Activated CD8-positive, alpha-beta T cell treated with anti-CD3 and anti-CD28 coated beads for 36 hours (primary cell): ENCODE results near the gene RPH3AL. TPM values are rescaled to one million over a fixed set of nuclear protein-coding genes. Genes with fewer than 3 reads are reported as not detected.

Experiments used
- ATAC-seq: fragments of 200-7000 bp; cut with Tn5 transposase; one replicate; pipeline ENCODE4 v1.10.0; 2021; ENCODE audit warnings: mild to moderate bottlenecking, moderate library complexity
- CTCF ChIA-PET: fragments of 350-600 bp; sonication (Branson Sonifier 250); formaldehyde crosslinking; loops from one replicate; lab custom pipeline; 2021; ENCODE audit warnings: antibody characterized with exemption; lab: Charles Lee
- POLR2A ChIA-PET: fragments of 350-600 bp; sonication (Branson Sonifier 250); formaldehyde crosslinking; loops from one replicate; lab custom pipeline; 2021; ENCODE audit warnings: antibody characterized with exemption; lab: Charles Lee
- DNase-seq: peaks from one replicate; pipeline ENCODE4 v3.0.0-alpha.2; 2020
- H3K27ac Mint-ChIP-seq: one replicate; pipeline ENCODE4 v1.8.0; 2021; ENCODE audit warnings: mild to moderate bottlenecking, mixed read lengths
- H3K27me3 Mint-ChIP-seq: one replicate; pipeline ENCODE4 v1.8.0; 2021; ENCODE audit warnings: mixed read lengths
- H3K36me3 Mint-ChIP-seq: one replicate; pipeline ENCODE4 v1.8.0; 2021; ENCODE audit warnings: low read depth, mixed read lengths
- H3K4me1 Mint-ChIP-seq: one replicate; pipeline ENCODE4 v1.8.0; 2021; ENCODE audit warnings: low read depth, mixed read lengths
- H3K4me3 Mint-ChIP-seq: one replicate; pipeline ENCODE4 v1.8.0; 2021; ENCODE audit warnings: mild to moderate bottlenecking, moderate library complexity, mixed read lengths
- H3K9me3 Mint-ChIP-seq: one replicate; pipeline ENCODE4 v1.8.0; 2021; ENCODE audit warnings: mixed read lengths
- intact Hi-C: fragments of 100-400 bp; cut with micrococcal nuclease; formaldehyde crosslinking; loops from one replicate; pipeline ENCODE4 v1.10.0; 2022
- total RNA-seq, 2 experiments: library from RNA; stranded (reverse); gene quantifications; one replicate each; pipeline ENCODE4 v1.2.3, GENCODE V29; 2021
- TF ChIP-seq, protein P1 (sequence below): fragments of 200-600 bp; IDR thresholded peaks from one replicate; pipeline ENCODE4 v1.8.0; 2022; ENCODE audit warnings: antibody characterized with exemption, mild to moderate bottlenecking

The RPH3AL gene
- total RNA-seq, 2 experiments from 2014 or later, result 0.72 to 1.1 TPM

GRCh38 chr17:189444-189843, 163.2 kb downstream of the RPH3AL start:
- Mint-ChIP-seq H3K27me3 (peaks cover 6% of the 10 kb centered on the region), H3K27ac (no peak overlapping the region), H3K9me3 (no peaks in the 10 kb centered on the region), H3K4me3 (no peak overlapping the region), H3K4me1 (peaks cover 7% of the 10 kb centered on the region), H3K36me3 (no peaks in the 10 kb centered on the region)
- ATAC-seq (no peak), DNase-seq (no peak)
- intact Hi-C loops, result no loop called here
- TF ChIP-seq, protein P1, sequence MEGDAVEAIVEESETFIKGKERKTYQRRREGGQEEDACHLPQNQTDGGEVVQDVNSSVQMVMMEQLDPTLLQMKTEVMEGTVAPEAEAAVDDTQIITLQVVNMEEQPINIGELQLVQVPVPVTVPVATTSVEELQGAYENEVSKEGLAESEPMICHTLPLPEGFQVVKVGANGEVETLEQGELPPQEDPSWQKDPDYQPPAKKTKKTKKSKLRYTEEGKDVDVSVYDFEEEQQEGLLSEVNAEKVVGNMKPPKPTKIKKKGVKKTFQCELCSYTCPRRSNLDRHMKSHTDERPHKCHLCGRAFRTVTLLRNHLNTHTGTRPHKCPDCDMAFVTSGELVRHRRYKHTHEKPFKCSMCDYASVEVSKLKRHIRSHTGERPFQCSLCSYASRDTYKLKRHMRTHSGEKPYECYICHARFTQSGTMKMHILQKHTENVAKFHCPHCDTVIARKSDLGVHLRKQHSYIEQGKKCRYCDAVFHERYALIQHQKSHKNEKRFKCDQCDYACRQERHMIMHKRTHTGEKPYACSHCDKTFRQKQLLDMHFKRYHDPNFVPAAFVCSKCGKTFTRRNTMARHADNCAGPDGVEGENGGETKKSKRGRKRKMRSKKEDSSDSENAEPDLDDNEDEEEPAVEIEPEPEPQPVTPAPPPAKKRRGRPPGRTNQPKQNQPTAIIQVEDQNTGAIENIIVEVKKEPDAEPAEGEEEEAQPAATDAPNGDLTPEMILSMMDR, result no peak
- CTCF ChIA-PET, result no interaction called here
- POLR2A ChIA-PET, result no interaction called here

GRCh38 chr17:187130-187529, 165.5 kb downstream of the RPH3AL start:
- no peak for ATAC-seq
- peaks cover 7% of the 10 kb centered on the region for H3K4me1 Mint-ChIP-seq
- no peaks in the 10 kb centered on the region for H3K36me3 Mint-ChIP-seq
- no peaks in the 10 kb centered on the region for H3K9me3 Mint-ChIP-seq
- intact Hi-C loops, result no loop called here
- H3K4me3 Mint-ChIP-seq, result no peak overlapping the region
- ChIA-PET POLR2A (no interaction called here), CTCF (no interaction called here)
- TF ChIP-seq, protein P1, result no peak
- H3K27ac Mint-ChIP-seq, result no peak overlapping the region
- no peak for DNase-seq
- H3K27me3 Mint-ChIP-seq, result peaks cover 19% of the 10 kb centered on the region

GRCh38 chr17:185445-186138, 167.0 kb downstream of the RPH3AL start:
- H3K4me3 Mint-ChIP-seq, result no peak overlapping the region
- peaks cover 7% of the 10 kb centered on the region for H3K4me1 Mint-ChIP-seq
- no peak overlapping the region for H3K27ac Mint-ChIP-seq
- TF ChIP-seq, protein P1, result no peak
- H3K9me3 Mint-ChIP-seq, result no peaks in the 10 kb centered on the region
- POLR2A ChIA-PET, result no interaction called here
- ATAC-seq, result no peak
- intact Hi-C loops, result no loop called here
- H3K36me3 Mint-ChIP-seq, result no peaks in the 10 kb centered on the region
- peaks cover 23% of the 10 kb centered on the region for H3K27me3 Mint-ChIP-seq
- peak; percentile 34 for DNase-seq
- CTCF ChIA-PET, result no interaction called here

DNA sequence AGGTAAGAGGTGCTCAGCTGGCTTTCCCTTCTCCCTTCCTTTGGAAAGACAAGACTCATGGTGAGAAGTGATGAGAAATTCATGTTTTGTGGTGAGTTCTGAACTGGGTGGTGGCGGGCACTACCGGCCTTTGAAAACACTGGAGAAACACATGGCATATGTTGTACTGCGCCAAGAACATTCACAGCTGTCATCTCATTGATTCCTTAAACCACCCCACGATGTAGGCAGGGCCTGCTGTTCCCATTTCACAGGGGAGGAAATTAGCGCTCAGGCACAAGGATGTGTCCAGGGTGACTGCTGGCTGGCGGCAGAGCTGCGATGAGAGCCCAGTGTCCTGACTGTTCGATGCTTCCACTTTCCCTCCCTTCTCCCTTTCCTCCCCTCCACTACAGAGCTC, 169.6 kb downstream of the RPH3AL start:
- peaks cover 29% of the 10 kb centered on the region for H3K27me3 Mint-ChIP-seq
- H3K4me1 Mint-ChIP-seq, result peaks cover 3% of the 10 kb centered on the region
- ATAC-seq (no peak), DNase-seq (no peak)
- no peaks in the 10 kb centered on the region for H3K9me3 Mint-ChIP-seq
- no peak overlapping the region for H3K4me3 Mint-ChIP-seq
- no peaks in the 10 kb centered on the region for H3K36me3 Mint-ChIP-seq
- no peak overlapping the region for H3K27ac Mint-ChIP-seq
- ChIA-PET CTCF (no interaction called here), POLR2A (no interaction called here)
- intact Hi-C loops, result no loop called here
- TF ChIP-seq, protein P1, result no peak

DNA sequence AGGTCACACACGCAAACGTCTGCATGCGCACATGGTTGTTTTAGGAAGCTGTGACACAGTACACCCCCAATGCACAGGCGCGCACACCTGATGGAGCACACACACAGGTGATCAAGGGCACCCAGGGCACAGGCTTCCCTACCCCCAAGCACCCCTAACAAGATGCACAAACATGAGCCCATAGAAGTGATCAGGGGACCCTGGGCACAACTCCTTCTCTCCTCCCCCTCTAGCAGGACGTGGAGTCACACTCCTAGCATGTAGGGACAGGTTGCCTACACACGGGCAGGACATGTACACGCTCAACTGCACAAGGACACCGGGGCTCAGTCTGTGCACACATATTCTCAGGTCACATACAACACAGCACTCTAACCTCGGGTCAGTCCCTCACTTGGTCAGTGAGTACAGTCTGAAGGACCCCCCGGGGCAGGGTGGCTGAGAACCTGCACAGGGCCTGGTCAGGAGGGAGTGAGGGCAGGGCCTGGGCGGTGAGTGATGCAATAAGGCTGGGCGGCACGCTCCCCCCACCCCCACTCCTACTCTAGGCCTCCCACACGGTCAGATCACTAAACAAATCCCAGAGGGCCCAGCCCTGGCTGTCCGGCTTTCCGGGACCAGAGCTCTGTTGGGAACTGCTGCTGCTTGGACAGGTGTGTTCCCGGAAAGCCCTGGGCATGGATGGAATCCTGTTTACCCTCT, 170.4 kb downstream of the RPH3AL start:
- Mint-ChIP-seq H3K27ac (no peak overlapping the region), H3K36me3 (no peaks in the 10 kb centered on the region), H3K9me3 (no peaks in the 10 kb centered on the region), H3K4me3 (no peak overlapping the region), H3K27me3 (peaks cover 31% of the 10 kb centered on the region), H3K4me1 (peaks cover 3% of the 10 kb centered on the region)
- DNase-seq (no peak), ATAC-seq (peak; percentile 10)
- POLR2A ChIA-PET, result no interaction called here
- TF ChIP-seq, protein P1, result no peak
- intact Hi-C loops, result no loop called here
- CTCF ChIA-PET, result no interaction called here
